HG02623 (cell line): ENCODE data around the gene PARPBP.
A peak's percentile ranks its signal among the peaks of the same experiment; 100 is the strongest.
"Not testable (repeated sequence)": the region's sequence is repeated elsewhere in the genome, so short reads cannot be mapped to it uniquely, and the experiment has no call there.

Source experiments
- ATAC-seq: cut with Tn5 transposase; IDR thresholded peaks from one replicate; pipeline ENCODE4 v1.9.1; 2021; ENCODE audit warnings: moderate library complexity; ENCODE audit not compliant: unreplicated experiment

PARPBP gene, protein sequence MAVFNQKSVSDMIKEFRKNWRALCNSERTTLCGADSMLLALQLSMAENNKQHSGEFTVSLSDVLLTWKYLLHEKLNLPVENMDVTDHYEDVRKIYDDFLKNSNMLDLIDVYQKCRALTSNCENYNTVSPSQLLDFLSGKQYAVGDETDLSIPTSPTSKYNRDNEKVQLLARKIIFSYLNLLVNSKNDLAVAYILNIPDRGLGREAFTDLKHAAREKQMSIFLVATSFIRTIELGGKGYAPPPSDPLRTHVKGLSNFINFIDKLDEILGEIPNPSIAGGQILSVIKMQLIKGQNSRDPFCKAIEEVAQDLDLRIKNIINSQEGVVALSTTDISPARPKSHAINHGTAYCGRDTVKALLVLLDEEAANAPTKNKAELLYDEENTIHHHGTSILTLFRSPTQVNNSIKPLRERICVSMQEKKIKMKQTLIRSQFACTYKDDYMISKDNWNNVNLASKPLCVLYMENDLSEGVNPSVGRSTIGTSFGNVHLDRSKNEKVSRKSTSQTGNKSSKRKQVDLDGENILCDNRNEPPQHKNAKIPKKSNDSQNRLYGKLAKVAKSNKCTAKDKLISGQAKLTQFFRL

DNA sequence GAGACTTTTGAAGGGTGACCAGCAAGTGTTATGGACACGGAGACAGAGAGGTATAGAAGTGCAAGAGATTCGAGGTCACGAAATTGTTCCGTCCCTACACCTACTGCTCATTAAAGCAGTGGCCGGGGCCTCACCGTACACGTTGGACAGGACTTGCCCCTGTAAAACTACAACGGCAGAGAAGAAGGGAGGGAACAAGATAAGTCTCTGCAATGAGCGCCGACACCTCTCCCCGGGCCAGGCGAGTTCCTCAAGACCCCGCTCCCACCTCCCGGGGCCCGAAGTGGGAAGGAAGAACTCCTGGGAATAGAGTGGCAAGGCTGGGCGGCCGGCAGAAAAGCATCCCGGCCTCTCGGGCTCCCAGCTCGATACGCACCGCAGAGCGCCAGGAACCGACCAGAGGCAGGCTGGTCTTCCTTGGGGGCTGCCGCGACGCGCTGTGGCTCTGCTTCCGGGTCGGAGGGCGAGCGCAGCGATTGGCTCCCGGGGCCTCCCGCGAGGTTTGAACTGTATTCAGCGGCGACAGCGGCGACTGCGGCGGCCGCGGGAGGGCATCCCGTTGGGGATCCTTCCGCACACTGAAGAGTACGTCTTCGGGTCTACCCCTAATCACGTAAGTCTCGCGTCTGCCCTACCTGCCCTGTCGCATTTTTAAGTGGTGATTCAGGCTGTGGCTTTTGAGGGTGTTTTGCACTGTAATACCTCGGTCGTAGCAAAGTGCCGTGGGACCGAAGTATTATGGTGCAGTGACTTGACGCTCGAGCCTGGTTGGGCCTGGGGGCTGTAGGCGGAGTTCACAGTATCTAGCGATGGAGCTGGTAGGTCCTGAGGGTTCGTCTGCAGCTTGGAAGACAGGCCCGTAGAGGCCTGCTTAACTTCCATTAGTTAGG lies at the start of gene PARPBP, which contains the start of gene NUP37:
Gene PARPBP (plus strand): TSS at position 510 of the 890 bp plus-strand sequence. CDS start 3,706 bp downstream, outside the sequence.
Gene NUP37 (minus strand): TSS at position 441 of the 890 bp plus-strand sequence. CDS start 1,596 bp downstream, outside the sequence.
- ATAC-seq, result peak; percentile 97

DNA sequence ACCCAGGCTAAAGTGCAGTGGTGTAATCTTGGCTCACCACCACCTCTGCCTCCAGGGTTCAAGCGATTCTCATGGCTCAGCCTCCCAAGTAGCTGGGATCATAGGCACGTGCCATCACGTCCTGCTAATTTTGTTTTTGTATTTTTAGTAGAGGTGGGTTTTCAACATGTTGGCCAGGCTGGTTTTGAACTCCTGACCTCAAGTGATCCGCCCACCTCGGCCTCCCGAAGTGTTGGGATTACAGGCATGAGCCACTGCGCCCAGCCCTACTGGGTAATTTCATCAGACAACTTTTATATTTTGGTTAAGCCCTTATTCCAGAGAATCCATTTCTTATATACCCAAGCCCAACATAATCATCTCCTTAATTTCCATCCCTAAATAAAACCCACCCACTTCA lies 47.9 kb upstream of the PARPBP start:
- ATAC-seq, result not testable (repeated sequence)

DNA sequence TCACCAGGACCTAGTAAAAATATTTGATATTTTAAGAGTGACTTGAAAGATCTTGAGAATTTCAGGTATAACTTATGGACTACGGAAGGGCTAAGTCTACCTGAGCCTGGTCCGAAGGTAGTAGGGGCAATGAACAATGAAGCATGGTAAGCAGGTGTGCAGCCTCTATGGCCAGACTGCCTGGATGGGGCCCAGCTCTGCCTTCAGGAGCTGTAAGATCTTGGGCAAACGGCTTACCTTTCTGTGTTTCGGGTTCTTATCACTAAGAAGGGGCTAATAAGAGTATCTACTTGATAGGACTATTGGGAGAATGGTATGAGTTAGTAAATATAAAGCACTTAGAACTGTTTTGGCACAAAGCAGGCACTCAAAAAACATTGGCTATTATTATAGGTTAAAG lies 39.1 kb upstream of the PARPBP start:
- ATAC-seq, result no peak

DNA sequence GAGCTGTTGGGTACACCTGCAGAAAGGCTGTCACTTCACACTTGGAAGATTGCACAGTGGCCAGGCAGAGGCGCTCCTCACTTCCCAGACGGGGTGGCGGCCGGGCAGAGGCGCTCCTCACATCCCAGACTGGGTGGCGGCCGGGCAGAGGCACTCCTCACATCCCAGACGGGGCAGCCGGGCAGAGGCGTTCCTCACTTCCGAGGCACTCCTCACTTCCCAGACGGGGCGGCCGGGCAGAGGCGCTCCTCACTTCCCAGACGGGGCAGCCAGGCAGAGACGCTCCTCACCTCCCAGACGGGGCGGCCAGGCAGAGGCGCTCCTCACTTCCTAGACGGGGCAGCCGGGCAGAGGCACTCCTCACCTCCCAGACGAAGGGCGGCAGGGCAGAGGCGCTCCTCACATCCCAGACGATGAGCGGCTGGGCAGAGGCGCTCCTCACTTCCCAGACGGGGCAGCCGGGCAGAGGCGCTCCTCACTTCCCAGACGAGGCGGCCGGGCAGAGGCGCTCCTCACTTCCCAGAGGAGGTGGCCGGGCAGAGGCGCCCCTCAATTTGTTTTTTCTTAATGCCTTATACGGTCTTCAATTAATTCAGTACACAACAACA lies 30.7 kb upstream of the PARPBP start:
- ATAC-seq, result not testable (repeated sequence)

DNA sequence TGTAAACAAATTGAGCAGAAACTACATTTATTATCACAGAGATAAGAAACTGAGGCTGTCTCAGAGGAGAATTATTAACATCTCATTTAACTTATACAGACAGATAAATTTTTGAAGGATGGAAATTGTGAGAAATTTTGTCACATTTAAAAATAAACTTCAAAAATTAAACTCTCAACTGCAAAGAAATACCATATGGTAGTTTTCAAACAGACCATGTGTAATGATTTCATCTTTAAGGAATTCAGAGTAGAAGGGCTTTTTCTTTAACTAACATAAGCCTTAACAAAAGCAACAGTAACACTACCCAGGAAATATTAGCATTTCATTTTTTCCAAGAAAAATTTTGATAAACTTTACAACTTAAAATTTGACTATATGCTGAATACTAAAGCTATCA lies 26.7 kb upstream of the PARPBP start:
- no peak for ATAC-seq

DNA sequence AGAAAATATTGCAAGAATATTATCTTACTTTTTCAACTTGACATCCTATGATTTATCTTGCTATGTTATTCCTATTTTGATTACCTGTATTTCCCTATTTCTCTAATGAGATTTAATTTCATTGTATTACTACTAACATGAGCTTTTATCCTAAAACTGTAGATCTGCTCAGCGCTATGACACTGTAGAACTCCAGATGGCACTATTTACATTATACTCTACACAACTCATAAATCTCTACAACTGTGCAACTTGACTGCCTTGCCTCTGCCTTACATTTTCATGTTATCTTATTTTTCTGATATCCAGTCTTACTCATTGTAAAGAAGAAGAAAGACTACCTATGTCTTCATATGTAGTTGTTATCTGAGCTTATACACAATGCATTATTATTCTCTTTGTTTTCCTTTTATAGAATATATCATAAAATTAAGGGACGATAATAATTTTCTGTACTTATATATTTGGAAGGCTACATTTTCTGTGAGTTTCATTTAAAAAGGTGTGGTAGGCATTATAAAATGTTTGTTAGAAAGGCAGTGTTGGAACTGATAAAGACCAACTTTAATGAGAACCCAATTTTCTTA lies 24.2 kb upstream of the PARPBP start:
- ATAC-seq, result no peak

DNA sequence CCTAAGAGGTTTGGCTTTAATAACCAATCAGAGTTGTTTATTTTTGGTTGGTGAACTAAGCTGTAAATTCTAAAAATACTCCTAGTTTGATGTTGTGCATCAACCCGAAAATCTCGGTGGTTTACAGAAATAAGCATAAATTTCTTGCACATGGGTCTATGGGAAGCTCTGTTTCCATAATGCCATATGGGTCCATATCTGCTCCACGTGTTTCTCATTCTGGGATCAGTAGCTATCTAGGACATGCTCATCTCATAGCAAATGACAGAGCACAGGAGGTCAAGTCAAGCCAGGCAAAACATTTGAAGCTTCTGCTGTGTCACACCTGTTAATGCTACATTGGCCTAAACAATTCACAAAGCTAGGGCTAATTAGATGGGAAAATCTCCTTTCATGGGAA lies 23.1 kb upstream of the PARPBP start:
- ATAC-seq, result no peak

DNA sequence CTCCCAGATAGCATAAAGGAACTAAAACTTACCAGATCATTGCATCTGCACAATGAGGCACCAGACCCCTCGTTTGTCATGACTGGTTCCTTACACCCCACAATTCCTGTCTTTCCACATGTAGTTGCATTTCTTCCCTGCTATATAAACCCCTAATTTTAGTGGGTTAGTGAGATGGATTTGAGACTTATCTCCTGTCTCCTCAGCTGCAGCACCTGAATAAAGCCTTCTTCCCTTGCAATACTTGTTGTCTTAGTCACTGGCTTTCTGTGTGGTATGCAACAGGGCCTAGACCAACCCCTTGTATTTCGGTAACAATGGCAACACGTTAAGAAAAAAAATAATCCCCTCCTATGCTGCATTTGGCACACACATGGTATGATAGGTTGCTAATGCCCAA lies 13.1 kb upstream of the PARPBP start:
- no peak for ATAC-seq

DNA sequence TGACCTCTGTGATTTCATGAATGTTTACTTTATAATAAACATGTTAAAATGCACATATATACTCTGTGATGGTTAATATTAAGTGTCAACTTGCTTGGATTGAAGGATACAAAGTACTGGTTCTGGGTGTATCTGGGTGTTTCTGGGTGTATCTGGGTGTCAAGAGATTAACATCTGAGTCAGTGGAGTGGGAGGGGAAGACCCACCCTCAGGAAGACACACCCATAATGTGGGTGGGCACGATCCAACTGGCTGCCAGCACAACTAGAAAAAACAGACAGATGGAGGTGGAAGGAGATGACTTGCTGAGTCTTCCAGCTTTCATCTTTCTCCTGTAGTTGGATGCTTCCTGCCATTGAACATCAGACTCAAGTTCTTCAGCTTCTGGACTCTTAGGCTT lies 12.0 kb upstream of the PARPBP start:
- no peak for ATAC-seq

DNA sequence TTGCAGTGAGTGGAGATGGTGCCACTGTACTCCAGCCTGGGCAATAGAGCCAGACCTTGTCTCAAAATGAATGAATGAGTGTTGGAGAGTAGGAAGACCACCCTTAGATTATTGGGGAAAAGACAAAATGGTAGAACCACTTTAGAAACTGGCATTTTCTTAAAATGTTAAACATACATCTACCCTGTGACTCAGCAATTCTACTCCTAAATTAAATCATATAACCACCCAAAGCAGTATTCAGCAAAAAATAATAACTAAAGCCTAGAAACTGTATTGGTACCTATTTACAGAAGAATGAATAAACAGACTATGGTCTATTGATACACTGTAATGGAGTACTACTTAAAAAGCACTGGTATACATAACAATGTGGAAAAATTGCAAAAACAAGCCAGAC lies 9.2 kb upstream of the PARPBP start:
- ATAC-seq, result no peak

DNA sequence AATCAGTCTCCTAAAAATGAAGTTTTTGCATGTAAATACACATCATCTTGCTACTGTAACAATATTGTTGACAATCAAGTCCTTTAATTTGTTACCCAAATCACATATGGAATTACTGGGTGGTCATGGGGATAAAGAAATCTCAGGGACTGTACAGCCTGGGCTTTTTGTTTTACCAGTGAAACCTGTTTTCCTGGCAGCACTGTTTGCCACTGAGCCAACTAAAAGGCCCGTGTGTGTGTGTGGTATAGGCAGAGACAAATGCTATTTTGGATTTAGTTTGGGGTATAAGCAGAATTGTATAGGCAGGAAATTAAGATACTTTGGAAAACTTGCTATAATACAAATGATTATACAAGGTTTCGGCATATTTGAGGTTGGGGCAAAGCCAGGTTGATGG lies 5.8 kb upstream of the PARPBP start:
- no peak for ATAC-seq

DNA sequence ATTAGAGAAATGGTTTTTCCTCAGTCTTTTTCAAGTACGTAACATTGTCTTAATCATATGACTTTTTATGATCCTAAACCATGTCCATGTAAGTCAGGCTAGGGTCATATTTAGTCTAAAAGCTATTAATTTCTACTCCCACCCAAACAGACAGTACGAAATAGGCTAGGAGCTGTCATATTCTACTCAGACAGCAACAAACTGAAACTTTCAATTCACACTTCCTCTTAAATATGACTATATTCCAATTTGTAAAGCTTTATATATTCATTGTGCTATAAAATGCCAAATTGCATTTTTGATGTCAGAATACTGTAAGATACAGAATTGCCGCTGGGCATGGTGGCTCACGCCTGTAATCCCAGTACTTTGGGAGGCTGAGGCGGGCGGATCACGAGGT lies 3.6 kb upstream of the PARPBP start:
- no peak for ATAC-seq

DNA sequence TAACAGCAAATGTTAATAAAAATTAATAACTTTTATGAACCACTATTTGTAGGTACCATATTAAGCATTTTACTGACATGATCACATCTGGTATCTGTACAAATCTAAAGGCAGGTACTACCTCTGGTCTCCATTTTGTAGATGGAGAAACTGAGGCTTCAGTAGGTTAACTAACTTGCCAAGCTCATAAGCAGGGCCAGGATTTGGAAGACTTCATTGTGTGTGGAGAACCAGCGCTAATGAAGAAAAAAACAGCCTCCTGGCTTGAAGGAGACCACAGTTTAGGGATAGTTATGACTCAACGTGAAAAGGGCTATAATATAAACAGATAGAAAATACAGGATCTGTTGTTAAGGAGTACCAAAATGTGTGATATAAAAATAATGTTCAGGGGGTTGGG lies 1.1 kb upstream of the PARPBP start:
- no peak for ATAC-seq

DNA sequence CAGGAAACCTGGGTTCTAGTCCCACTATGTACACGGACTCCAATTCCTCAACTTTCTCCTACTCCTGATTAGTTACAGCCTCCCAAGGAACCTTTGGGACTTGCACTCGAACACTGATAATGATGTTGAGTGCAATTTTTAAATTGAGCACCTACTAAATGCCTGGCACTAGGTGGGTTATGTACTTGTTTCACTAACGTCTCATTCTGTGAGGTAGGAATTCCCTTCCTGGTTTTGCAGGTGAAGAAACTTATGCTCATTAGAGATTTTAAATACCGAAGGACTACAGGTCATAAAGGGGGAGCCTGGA lies 536 bp downstream of the PARPBP start:
- ATAC-seq, result no peak

DNA sequence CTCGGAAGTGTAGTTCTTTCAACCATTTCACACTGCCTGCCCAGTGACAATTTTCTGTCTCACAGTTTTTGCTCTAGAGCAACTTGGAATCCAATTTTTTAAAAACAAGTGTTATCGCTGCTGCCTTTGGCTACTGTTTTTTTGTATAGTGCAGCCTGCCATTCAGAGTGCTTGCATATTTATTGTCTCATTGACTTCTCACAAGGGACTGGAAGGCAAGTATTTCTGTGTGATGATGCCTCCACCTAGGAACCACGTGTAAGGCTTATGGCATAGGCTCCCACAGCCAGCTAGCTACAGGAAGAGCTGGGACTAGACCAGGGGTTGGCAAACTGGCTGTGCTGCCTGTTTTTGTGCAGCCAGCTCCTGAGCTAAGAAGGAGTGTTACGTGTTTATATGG lies 903 bp downstream of the PARPBP start:
- ATAC-seq, result no peak

DNA sequence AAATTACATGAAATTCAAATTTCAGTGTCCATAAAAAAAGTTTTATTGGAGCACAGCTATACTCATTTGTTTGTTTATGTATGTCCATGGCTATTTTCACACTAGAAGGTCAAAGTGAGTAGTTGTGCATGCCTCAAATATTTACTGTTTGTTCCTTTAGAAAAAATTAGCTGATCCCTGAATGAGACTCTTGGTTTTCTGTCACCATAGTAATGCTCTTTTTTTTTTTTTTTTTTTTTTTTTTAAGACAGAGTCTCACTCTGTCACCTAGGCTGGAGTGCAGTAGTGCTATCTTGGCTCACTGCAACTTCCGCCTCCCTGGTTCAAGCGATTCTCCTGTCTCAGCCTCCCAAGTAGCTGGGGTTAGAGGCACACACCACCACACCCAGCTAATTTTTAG lies 1.3 kb downstream of the PARPBP start:
- ATAC-seq, result not testable (repeated sequence)

DNA sequence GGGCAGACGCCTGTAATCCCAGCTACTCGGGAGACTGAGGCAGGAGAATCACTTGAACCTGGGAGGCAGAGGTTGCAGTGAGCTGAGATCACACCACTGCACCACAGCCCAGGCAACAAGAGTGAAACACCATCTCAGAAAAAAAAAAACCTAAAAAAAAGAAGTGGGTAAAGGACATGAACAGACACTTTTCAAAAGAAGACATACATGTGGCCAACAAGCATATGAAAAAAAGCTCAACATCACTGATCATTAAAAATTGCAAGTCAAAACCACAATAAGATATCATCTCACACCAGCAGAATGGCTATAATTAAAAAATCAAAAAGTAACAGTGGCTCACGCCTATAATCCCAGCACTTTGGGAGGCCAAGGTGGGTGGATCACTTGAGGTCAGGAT lies 10.7 kb downstream of the PARPBP start:
- ATAC-seq, result not testable (repeated sequence)

DNA sequence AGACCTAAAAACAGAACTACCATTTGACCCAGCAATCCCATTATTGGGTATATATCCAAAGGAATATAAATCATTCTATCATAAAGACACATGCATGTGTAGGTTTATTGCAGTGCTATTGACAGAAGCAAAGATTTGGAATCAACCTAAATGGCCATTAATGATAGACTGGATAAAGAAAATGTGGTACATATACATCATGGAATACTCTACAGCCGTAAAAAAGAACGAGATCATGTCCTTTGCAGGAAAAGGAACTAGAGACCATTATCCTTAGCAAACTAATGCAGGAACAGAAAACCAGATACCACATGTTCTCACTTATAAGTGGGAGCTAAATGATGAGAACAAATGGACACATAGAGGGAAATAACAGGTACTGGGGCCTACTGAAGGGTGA lies 11.5 kb downstream of the PARPBP start:
- ATAC-seq, result not testable (repeated sequence)

DNA sequence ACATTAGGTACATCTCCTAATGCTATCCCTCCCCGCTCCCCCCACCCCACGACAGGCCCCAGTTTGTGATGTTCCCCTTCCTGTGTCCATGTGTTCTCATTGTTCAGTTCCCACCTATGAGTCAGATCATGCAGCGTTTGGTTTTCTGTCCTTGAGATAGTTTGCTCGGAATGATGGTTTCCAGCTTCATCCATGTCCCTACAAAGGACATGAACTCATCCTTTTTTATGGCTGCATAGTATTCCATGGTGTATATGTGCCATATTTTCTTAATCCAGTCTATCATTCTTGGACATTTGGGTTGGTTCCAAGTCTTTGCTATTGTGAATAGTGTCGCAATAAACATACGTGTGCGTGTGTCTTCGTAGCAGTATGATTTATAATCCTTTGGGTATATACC lies 17.6 kb downstream of the PARPBP start:
- ATAC-seq, result not testable (repeated sequence)

DNA sequence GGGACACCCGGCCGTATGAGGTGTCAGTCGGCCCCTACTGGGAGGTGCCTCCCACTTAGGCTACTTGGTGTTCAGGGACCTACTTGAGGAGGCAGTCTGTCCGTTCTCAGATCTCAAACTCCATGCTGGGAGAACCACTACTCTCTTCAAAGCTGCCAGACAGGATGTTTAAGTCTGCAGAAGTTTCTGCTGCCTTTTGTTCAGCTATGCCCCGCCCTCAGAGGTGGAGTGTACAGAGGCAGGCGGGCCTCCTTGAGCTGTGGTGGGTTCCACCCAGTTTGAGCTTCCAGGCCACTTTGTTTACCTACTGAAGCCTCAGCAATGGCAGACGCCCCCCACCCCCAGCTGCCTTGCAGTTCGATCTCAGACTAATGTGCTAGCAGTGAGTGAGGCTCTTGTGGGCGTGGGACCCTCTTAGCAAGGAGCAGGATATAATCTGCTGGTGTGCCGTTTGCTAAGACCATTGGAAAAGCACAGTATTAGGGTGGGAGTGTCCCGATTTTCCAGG lies 22.9 kb downstream of the PARPBP start:
- not testable (repeated sequence) for ATAC-seq

DNA sequence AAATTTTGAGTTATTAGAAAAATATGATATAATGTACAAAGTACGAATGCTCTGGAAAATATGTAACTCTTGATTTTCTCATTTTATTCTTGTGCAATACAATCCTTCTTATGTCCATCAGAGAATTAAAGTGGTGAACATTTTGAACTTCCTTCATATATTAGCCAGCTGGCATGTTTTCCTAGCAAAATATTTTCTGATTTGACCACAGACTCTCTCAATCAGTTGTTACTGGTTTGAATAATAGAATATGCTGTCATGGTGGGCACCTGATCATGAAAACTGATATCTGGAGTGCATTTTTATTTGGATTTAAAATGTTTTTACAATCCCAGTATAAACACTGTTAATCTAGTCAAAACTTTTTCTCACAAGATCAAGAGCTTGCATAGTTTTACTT lies 24.2 kb downstream of the PARPBP start:
- no peak for ATAC-seq
